Measurements from ENCODE around the gene CAMTA2.

CAMTA2 gene

DNA sequence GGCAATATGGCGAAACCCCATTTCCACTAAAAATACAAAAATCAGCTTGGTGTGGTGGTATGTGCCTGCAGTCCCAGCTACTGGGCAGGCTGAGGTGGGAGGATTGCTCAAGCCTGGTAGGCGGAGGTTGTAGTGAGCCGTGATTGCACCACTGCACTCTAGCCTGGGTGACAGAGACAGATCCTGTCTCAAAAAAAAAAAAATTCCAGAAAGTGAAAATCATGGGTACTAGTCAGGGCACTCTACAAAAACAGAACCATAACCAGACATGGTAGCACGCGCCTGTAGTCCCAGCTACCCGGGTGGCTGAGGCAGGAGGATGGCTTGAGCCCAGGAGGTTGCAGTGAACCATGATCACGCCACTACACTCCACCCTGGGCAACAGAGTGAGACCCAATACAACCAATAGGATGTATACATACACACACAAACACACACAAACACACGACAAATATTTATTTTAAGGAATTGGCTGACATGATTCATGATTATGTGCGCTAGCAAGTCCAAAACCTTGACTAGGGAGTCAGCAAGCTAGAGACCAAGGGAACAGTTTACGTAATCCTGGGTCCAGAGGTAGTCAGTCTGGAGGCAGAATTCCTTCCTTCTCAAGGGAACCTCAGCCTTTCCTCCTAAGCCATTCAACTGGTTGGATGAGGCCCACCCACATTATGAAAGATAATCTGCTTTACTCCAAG lies 67.0 kb downstream of the CAMTA2 start:
- Histone ChIP-seq H2AFZ (ENCODE audit: low read depth, low read length, severe bottlenecking) (no peak overlapping the region), H3K9ac (ENCODE audit: low read length) (no peak overlapping the region), H3F3A (ENCODE audit: insufficient read depth) (no peaks in the 10 kb centered on the region), H3K4me2 (ENCODE audit: low read depth, low read length, poor library complexity, severe bottlenecking) (no peak overlapping the region), H3K9me3 (ENCODE audit: insufficient read depth, low read length) (no peaks in the 10 kb centered on the region), H3K9me2 (replicated peaks; ENCODE audit: insufficient read depth, low read length) (no peaks in the 10 kb centered on the region), H3K27me3 (ENCODE audit: low read length) (no peaks in the 10 kb centered on the region), H3K79me2 (ENCODE audit: insufficient read depth, low read length) (no peaks in the 10 kb centered on the region), H4K20me1 (ENCODE audit: low read depth, low read length) (no peaks in the 10 kb centered on the region), H3K27ac (ENCODE audit: low read depth, low read length) (no peak overlapping the region), H3K36me3 (ENCODE audit: low read length) (no peaks in the 10 kb centered on the region), H3K4me3 (ENCODE audit: insufficient read depth, low read length, poor library complexity, severe bottlenecking) (no peak overlapping the region)
- no peak for TF ChIP-seq EZH2phosphoT487 (conservative IDR thresholded peaks at IDR 0.05; ENCODE audit: low read length)
- TF ChIP-seq, protein P1, sequence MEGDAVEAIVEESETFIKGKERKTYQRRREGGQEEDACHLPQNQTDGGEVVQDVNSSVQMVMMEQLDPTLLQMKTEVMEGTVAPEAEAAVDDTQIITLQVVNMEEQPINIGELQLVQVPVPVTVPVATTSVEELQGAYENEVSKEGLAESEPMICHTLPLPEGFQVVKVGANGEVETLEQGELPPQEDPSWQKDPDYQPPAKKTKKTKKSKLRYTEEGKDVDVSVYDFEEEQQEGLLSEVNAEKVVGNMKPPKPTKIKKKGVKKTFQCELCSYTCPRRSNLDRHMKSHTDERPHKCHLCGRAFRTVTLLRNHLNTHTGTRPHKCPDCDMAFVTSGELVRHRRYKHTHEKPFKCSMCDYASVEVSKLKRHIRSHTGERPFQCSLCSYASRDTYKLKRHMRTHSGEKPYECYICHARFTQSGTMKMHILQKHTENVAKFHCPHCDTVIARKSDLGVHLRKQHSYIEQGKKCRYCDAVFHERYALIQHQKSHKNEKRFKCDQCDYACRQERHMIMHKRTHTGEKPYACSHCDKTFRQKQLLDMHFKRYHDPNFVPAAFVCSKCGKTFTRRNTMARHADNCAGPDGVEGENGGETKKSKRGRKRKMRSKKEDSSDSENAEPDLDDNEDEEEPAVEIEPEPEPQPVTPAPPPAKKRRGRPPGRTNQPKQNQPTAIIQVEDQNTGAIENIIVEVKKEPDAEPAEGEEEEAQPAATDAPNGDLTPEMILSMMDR (IDR thresholded peaks at IDR 0.05; ENCODE audit: insufficient read depth, low read length, poor library complexity, severe bottlenecking): no peak

DNA sequence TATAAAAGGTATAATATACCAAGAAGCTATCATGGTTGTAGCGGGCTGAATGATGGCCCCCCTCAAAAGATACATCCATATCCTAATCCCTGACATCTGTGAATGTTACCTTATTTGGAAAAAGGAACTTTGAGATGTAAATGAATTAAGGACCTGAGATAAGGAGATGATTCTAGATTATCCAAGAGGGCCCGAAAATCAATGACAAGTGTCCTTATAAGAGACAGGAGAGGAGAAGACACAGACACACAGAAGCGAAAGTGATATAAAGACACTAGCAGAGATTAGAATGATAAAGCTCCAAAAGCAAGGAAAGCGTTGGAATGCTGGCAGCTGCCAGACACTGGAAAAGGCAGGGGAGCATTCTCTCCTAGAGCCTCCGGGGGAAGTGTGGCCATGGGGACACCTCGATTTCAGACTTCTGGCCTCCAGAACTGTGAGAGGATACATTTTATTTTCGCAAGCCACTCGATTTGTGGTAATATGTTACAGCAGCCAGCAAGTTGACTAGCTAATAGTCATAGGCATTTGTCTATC lies 67.9 kb downstream of the CAMTA2 start:
- H3K4me2 ChIP-seq (ENCODE audit: low read depth, low read length, poor library complexity, severe bottlenecking): no peak overlapping the region
- TF ChIP-seq, protein P1 (IDR thresholded peaks at IDR 0.05; ENCODE audit: insufficient read depth, low read length, poor library complexity, severe bottlenecking): no peak
- TF ChIP-seq EZH2phosphoT487 (conservative IDR thresholded peaks at IDR 0.05; ENCODE audit: low read length): no peak
- no peak overlapping the region for H3K4me3 ChIP-seq (ENCODE audit: insufficient read depth, low read length, poor library complexity, severe bottlenecking)
- H2AFZ ChIP-seq (ENCODE audit: low read depth, low read length, severe bottlenecking): no peak overlapping the region
- no peaks in the 10 kb centered on the region for H4K20me1 ChIP-seq (ENCODE audit: low read depth, low read length)
- H3K79me2 ChIP-seq (ENCODE audit: insufficient read depth, low read length): no peaks in the 10 kb centered on the region
- H3K9me3 ChIP-seq (ENCODE audit: insufficient read depth, low read length): no peaks in the 10 kb centered on the region
- no peak overlapping the region for H3K27ac ChIP-seq (ENCODE audit: low read depth, low read length)
- H3K9me2 ChIP-seq (replicated peaks; ENCODE audit: insufficient read depth, low read length): no peaks in the 10 kb centered on the region
- no peak overlapping the region for H3K9ac ChIP-seq (ENCODE audit: low read length)
- no peaks in the 10 kb centered on the region for H3K36me3 ChIP-seq (ENCODE audit: low read length)
- H3K27me3 ChIP-seq (ENCODE audit: low read length): no peaks in the 10 kb centered on the region
- no peaks in the 10 kb centered on the region for H3F3A ChIP-seq (ENCODE audit: insufficient read depth)
